Activated CD4-positive, alpha-beta T cell treated with anti-CD3 and anti-CD28 coated beads, Interleukin-2, amount 10 ng/mL, durations not matched to agents 24 days and 14 days (primary cell): ENCODE data around the gene SHISA8. TPM values are rescaled to one million over a fixed set of nuclear protein-coding genes. Genes with fewer than 3 reads are reported as not detected.
A peak's percentile ranks its signal among the peaks of the same experiment; 100 is the strongest.

Experiments used
- DNase-seq: peaks from one replicate; pipeline ENCODE4 v3.0.0; 2022
- H3K27ac Mint-ChIP-seq: one replicate; pipeline ENCODE4 v1.8.0; 2022; ENCODE audit warnings: mild to moderate bottlenecking, mixed read lengths
- H3K27me3 Mint-ChIP-seq: one replicate; pipeline ENCODE4 v1.8.0; 2022; ENCODE audit warnings: mixed read lengths
- H3K36me3 Mint-ChIP-seq: one replicate; pipeline ENCODE4 v1.8.0; 2022; ENCODE audit warnings: low read depth, mild to moderate bottlenecking, mixed read lengths
- H3K4me1 Mint-ChIP-seq: one replicate; pipeline ENCODE4 v1.8.0; 2021; ENCODE audit warnings: mixed read lengths
- H3K4me3 Mint-ChIP-seq: one replicate; pipeline ENCODE4 v1.8.0; 2022; ENCODE audit warnings: mild to moderate bottlenecking, moderate library complexity, mixed read lengths
- H3K9me3 Mint-ChIP-seq: one replicate; pipeline ENCODE4 v1.8.0; 2021; ENCODE audit warnings: mixed read lengths
- intact Hi-C: fragments of 100-400 bp; cut with micrococcal nuclease; formaldehyde crosslinking; loops from one replicate; pipeline ENCODE4 v1.15.1; 2023
- total RNA-seq: library from RNA; stranded (reverse); gene quantifications from 2 replicates; pipeline ENCODE4 v1.2.3, GENCODE V29; 2022

The SHISA8 gene
- total RNA-seq, 1 donor from 2014 or later = 5.7 TPM

GRCh38 chr22:41904450-41905410 is 10.1 kb downstream of the SHISA8 start:
- no peak overlapping the region for H3K27ac Mint-ChIP-seq
- no peaks in the 10 kb centered on the region for H3K9me3 Mint-ChIP-seq
- H3K4me3 Mint-ChIP-seq = no peak overlapping the region
- H3K4me1 Mint-ChIP-seq = peaks cover 18% of the 10 kb centered on the region
- H3K36me3 Mint-ChIP-seq = peaks cover 38% of the 10 kb centered on the region
- intact Hi-C loops = no loop called here
- no peak for DNase-seq
- peaks cover 6% of the 10 kb centered on the region for H3K27me3 Mint-ChIP-seq

- intact Hi-C loops = no loop called here
- no peak overlapping the region for H3K27ac Mint-ChIP-seq
These were observed 11.9 kb downstream of the SHISA8 start for GRCh38 chr22:41902932-41903421.

GRCh38 chr22:41902016-41902415 is 12.9 kb downstream of the SHISA8 start:
- DNase-seq = no peak
- Mint-ChIP-seq H3K4me1 (peaks cover under 1% of the 10 kb centered on the region), H3K36me3 (peaks cover 48% of the 10 kb centered on the region), H3K27ac (no peak overlapping the region), H3K27me3 (no peaks in the 10 kb centered on the region), H3K9me3 (no peaks in the 10 kb centered on the region), H3K4me3 (no peak overlapping the region)
- intact Hi-C loops = no loop called here

More at GRCh38 chr22:41902932-41903421, 11.9 kb downstream of the SHISA8 start:
- no peak for DNase-seq
- H3K27me3 Mint-ChIP-seq = no peaks in the 10 kb centered on the region
- H3K4me1 Mint-ChIP-seq = peaks cover 6% of the 10 kb centered on the region
- no peak overlapping the region for H3K4me3 Mint-ChIP-seq
- no peaks in the 10 kb centered on the region for H3K9me3 Mint-ChIP-seq
- H3K36me3 Mint-ChIP-seq = peaks cover 45% of the 10 kb centered on the region

GRCh38 chr22:41900652-41901312 is 14.1 kb downstream of the SHISA8 start:
- Mint-ChIP-seq H3K4me3 (no peak overlapping the region), H3K27me3 (no peaks in the 10 kb centered on the region), H3K27ac (no peak overlapping the region), H3K36me3 (peaks cover 52% of the 10 kb centered on the region), H3K4me1 (no peaks in the 10 kb centered on the region), H3K9me3 (no peaks in the 10 kb centered on the region)
- intact Hi-C loops = no loop called here
- DNase-seq = no peak

- peaks cover 49% of the 10 kb centered on the region for H3K36me3 Mint-ChIP-seq
- no peaks in the 10 kb centered on the region for H3K4me1 Mint-ChIP-seq
- no peak for DNase-seq
- H3K27ac Mint-ChIP-seq = no peak overlapping the region
- intact Hi-C loops = no loop called here
- no peaks in the 10 kb centered on the region for H3K27me3 Mint-ChIP-seq
- H3K4me3 Mint-ChIP-seq = no peak overlapping the region
- H3K9me3 Mint-ChIP-seq = no peaks in the 10 kb centered on the region
These were observed 14.8 kb downstream of the SHISA8 start for GRCh38 chr22:41899992-41900651.

- Mint-ChIP-seq H3K27ac (no peak overlapping the region), H3K27me3 (no peaks in the 10 kb centered on the region), H3K9me3 (no peaks in the 10 kb centered on the region), H3K4me3 (no peak overlapping the region), H3K4me1 (no peaks in the 10 kb centered on the region), H3K36me3 (peaks cover 52% of the 10 kb centered on the region)
- no peak for DNase-seq
- intact Hi-C loops = no loop called here
These were observed 15.8 kb downstream of the SHISA8 start for GRCh38 chr22:41899110-41899509.

- DNase-seq = no peak
- Mint-ChIP-seq H3K4me1 (no peaks in the 10 kb centered on the region), H3K36me3 (peaks cover 52% of the 10 kb centered on the region), H3K27ac (no peak overlapping the region), H3K4me3 (no peak overlapping the region), H3K9me3 (no peaks in the 10 kb centered on the region), H3K27me3 (no peaks in the 10 kb centered on the region)
- intact Hi-C loops = no loop called here
These were observed 16.2 kb downstream of the SHISA8 start for GRCh38 chr22:41898645-41899044.

GRCh38 chr22:41893591-41894375 is 21.1 kb downstream of the SHISA8 start:
- H3K27ac Mint-ChIP-seq = no peak overlapping the region
- H3K36me3 Mint-ChIP-seq = peaks cover 63% of the 10 kb centered on the region

GRCh38 chr22:41892721-41893120 is 22.2 kb downstream of the SHISA8 start:
- intact Hi-C loops = no loop called here
- Mint-ChIP-seq H3K36me3 (peaks cover 66% of the 10 kb centered on the region), H3K9me3 (no peaks in the 10 kb centered on the region), H3K27me3 (no peaks in the 10 kb centered on the region), H3K27ac (peak overlapping the region; percentile 53), H3K4me3 (no peak overlapping the region), H3K4me1 (peaks cover 3% of the 10 kb centered on the region)
- DNase-seq = no peak

More at GRCh38 chr22:41893591-41894375, 21.1 kb downstream of the SHISA8 start:
- intact Hi-C loops = no loop called here
- Mint-ChIP-seq H3K4me1 (peaks cover 3% of the 10 kb centered on the region), H3K9me3 (no peaks in the 10 kb centered on the region), H3K4me3 (no peak overlapping the region), H3K27me3 (no peaks in the 10 kb centered on the region)
- no peak for DNase-seq

- Mint-ChIP-seq H3K9me3 (no peaks in the 10 kb centered on the region), H3K27me3 (no peaks in the 10 kb centered on the region), H3K27ac (peak overlapping the region; percentile 42), H3K36me3 (peaks cover 68% of the 10 kb centered on the region), H3K4me1 (peaks cover 3% of the 10 kb centered on the region), H3K4me3 (no peak overlapping the region)
- intact Hi-C loops = no loop called here
- DNase-seq = no peak
These were observed 23.5 kb downstream of the SHISA8 start for GRCh38 chr22:41891407-41891806.

- intact Hi-C loops = no loop called here
- Mint-ChIP-seq H3K4me1 (peaks cover 3% of the 10 kb centered on the region), H3K27me3 (no peaks in the 10 kb centered on the region), H3K9me3 (no peaks in the 10 kb centered on the region), H3K36me3 (peaks cover 77% of the 10 kb centered on the region), H3K4me3 (no peak overlapping the region), H3K27ac (no peak overlapping the region)
- no peak for DNase-seq
These were observed 26.2 kb downstream of the SHISA8 start for GRCh38 chr22:41888627-41889200.

GRCh38 chr22:41885516-41885915 is 29.4 kb downstream of the SHISA8 start:
- no peak overlapping the region for H3K27ac Mint-ChIP-seq
- peaks cover 79% of the 10 kb centered on the region for H3K36me3 Mint-ChIP-seq
- intact Hi-C loops = no loop called here
- no peak overlapping the region for H3K4me3 Mint-ChIP-seq
- H3K9me3 Mint-ChIP-seq = no peaks in the 10 kb centered on the region
- no peaks in the 10 kb centered on the region for H3K27me3 Mint-ChIP-seq
- peaks cover 5% of the 10 kb centered on the region for H3K4me1 Mint-ChIP-seq
- no peak for DNase-seq

- Mint-ChIP-seq H3K27ac (no peak overlapping the region), H3K9me3 (no peaks in the 10 kb centered on the region), H3K27me3 (no peaks in the 10 kb centered on the region), H3K36me3 (peaks cover 79% of the 10 kb centered on the region), H3K4me1 (peaks cover 3% of the 10 kb centered on the region), H3K4me3 (no peak overlapping the region)
- no peak for DNase-seq
- intact Hi-C loops = no loop called here
These were observed 29.8 kb downstream of the SHISA8 start for GRCh38 chr22:41885116-41885515.
